ENCODE measurements around the gene SGCG. TPM values are rescaled to one million over a fixed set of nuclear protein-coding genes. Genes with fewer than 3 reads are reported as not detected.
"Not testable (repeated sequence)": the region's sequence is repeated elsewhere in the genome, so short reads cannot be mapped to it uniquely, and the experiment has no call there.

The SGCG gene
- total RNA-seq (not detected), polyA plus RNA-seq (not detected)

- Mint-ChIP-seq H3K36me3 (no peaks in the 10 kb centered on the region), H3K4me3 (no peak within 1 kb of the TSS), H3K27ac (no peak within 1 kb of the TSS), H3K9me3 (peaks cover 0 to 8% (median 0%) of the 10 kb centered on the region in 7 donors), H3K4me1 (no peaks in the 10 kb centered on the region), H3K27me3 (no peaks in the 10 kb centered on the region)
- no peaks in the 10 kb centered on the region for H3K9me3 ChIP-seq (ENCODE audit: control insufficient read depth in 2 of 2, low read length in 2 of 2)
- H3K36me3 ChIP-seq (ENCODE audit: control insufficient read depth, insufficient read depth, low read length) = no peaks in the 10 kb centered on the region
- H3K27me3 ChIP-seq (ENCODE audit: control insufficient read depth, insufficient read depth, low read length) = no peaks in the 10 kb centered on the region
- ATAC-seq (ENCODE audit: low read depth in 2 of 2) = no peak
- no peaks in the 10 kb centered on the region for H3K4me1 ChIP-seq (ENCODE audit: control insufficient read depth, insufficient read depth, low read length, poor library complexity, severe bottlenecking)
- no peak for DNase-seq
- no peak within 1 kb of the TSS for H3K27ac ChIP-seq (ENCODE audit: insufficient read depth, low read length, poor library complexity, severe bottlenecking)
- no peak within 1 kb of the TSS for H3K4me3 ChIP-seq (ENCODE audit: low read depth, low read length)
Observed at GRCh38 chr13:23180711-23181110, at the start of gene SGCG. Gene SGCG, plus strand, starts transcription at chr13:23180979. Its CDS starts 22,716 bp downstream, at chr13:23203695.

DNA sequence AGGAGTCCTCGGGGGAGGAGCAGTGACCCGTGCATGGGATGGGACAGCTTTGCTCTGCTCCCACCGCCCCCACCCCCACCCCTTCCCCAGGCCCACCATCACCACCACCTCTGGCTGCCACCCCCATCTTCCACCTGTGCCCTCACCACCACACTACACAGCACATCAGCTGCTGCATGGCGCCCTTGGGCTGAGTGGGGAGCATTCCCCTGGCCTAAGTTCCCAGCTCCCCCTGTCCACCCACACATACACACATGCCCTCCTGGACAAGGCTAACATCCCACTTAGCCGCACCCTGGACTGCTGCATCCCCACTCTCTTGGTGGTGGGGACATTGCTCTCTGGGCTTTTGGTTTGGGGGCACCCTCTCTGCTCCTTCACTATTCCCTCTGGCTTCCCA, 46.2 kb upstream of the SGCG start:
- Histone ChIP-seq H3K36me3 (ENCODE audit: control insufficient read depth, insufficient read depth, low read length) (no peaks in the 10 kb centered on the region), H3K27me3 (ENCODE audit: control insufficient read depth, insufficient read depth, low read length) (no peaks in the 10 kb centered on the region), H3K27ac (ENCODE audit: insufficient read depth, low read length, poor library complexity, severe bottlenecking) (no peak overlapping the region), H3K4me1 (ENCODE audit: control insufficient read depth, insufficient read depth, low read length, poor library complexity, severe bottlenecking) (no peaks in the 10 kb centered on the region), H3K4me3 (ENCODE audit: low read depth, low read length) (no peak overlapping the region), H3K9me3 (ENCODE audit: control insufficient read depth in 2 of 2, low read length in 2 of 2) (no peaks in the 10 kb centered on the region)
- ATAC-seq (ENCODE audit: low read depth in 2 of 2) (no peak), DNase-seq (no peak)
- Mint-ChIP-seq H3K4me1 (no peaks in the 10 kb centered on the region), H3K36me3 (no peaks in the 10 kb centered on the region), H3K4me3 (no peak overlapping the region), H3K9me3 (no peaks in the 10 kb centered on the region), H3K27me3 (no peaks in the 10 kb centered on the region), H3K27ac (no peak overlapping the region)

DNA sequence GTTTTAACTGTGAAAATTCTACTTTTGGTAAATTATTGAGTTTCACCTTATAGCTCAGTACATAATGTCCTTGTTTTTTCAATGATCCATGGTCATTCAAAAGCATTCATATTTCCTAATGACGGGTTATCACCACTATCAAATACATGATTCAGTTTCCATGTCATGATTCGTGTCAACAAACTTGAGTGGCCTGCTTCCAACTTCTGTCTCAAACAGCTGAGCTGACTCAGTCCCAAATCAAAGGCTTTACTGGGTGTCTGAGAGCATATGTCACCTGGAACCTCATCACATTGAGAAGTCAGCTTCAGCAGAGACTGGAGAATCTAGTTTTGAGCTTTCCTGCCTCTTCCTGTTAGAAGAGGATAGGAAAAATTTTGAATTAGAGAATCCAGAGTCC, 40.3 kb upstream of the SGCG start:
- H3K27me3 ChIP-seq (ENCODE audit: control insufficient read depth, insufficient read depth, low read length) = no peaks in the 10 kb centered on the region
- H3K27ac ChIP-seq (ENCODE audit: insufficient read depth, low read length, poor library complexity, severe bottlenecking) = no peak overlapping the region
- H3K36me3 Mint-ChIP-seq = no peaks in the 10 kb centered on the region
- no peaks in the 10 kb centered on the region for H3K4me1 ChIP-seq (ENCODE audit: control insufficient read depth, insufficient read depth, low read length, poor library complexity, severe bottlenecking)
- no peak overlapping the region for H3K4me3 ChIP-seq (ENCODE audit: low read depth, low read length)
- ATAC-seq (ENCODE audit: low read depth in 2 of 2) (no peak), DNase-seq (no peak)
- H3K36me3 ChIP-seq (ENCODE audit: control insufficient read depth, insufficient read depth, low read length) = no peaks in the 10 kb centered on the region
- no peaks in the 10 kb centered on the region for H3K9me3 Mint-ChIP-seq
- no peak overlapping the region for H3K4me3 Mint-ChIP-seq
- no peaks in the 10 kb centered on the region for H3K9me3 ChIP-seq (ENCODE audit: control insufficient read depth in 2 of 2, low read length in 2 of 2)
- H3K27ac Mint-ChIP-seq = no peak overlapping the region
- no peaks in the 10 kb centered on the region for H3K27me3 Mint-ChIP-seq
- H3K4me1 Mint-ChIP-seq = no peaks in the 10 kb centered on the region

GRCh38 chr13:23141964-23142363, 38.8 kb upstream of the SGCG start:
- Mint-ChIP-seq H3K9me3 (no peaks in the 10 kb centered on the region), H3K27me3 (no peaks in the 10 kb centered on the region), H3K36me3 (no peaks in the 10 kb centered on the region), H3K27ac (no peak overlapping the region), H3K4me3 (no peak overlapping the region), H3K4me1 (no peaks in the 10 kb centered on the region)
- DNase-seq (no peak), ATAC-seq (ENCODE audit: low read depth in 2 of 2) (no peak)
- Histone ChIP-seq H3K4me3 (ENCODE audit: low read depth, low read length) (no peak overlapping the region), H3K4me1 (ENCODE audit: control insufficient read depth, insufficient read depth, low read length, poor library complexity, severe bottlenecking) (no peaks in the 10 kb centered on the region), H3K36me3 (ENCODE audit: control insufficient read depth, insufficient read depth, low read length) (no peaks in the 10 kb centered on the region), H3K27ac (ENCODE audit: insufficient read depth, low read length, poor library complexity, severe bottlenecking) (no peak overlapping the region), H3K9me3 (ENCODE audit: control insufficient read depth in 2 of 2, low read length in 2 of 2) (no peaks in the 10 kb centered on the region), H3K27me3 (ENCODE audit: control insufficient read depth, insufficient read depth, low read length) (no peaks in the 10 kb centered on the region)

GRCh38 chr13:23142607-23143006, 38.2 kb upstream of the SGCG start:
- not testable (repeated sequence) for DNase-seq; H3K4me3 ChIP-seq (ENCODE audit: low read depth, low read length); H3K36me3 ChIP-seq (ENCODE audit: control insufficient read depth, insufficient read depth, low read length); H3K9me3 Mint-ChIP-seq; H3K27me3 Mint-ChIP-seq; H3K27ac ChIP-seq (ENCODE audit: insufficient read depth, low read length, poor library complexity, severe bottlenecking); H3K36me3 Mint-ChIP-seq; H3K27me3 ChIP-seq (ENCODE audit: control insufficient read depth, insufficient read depth, low read length); H3K9me3 ChIP-seq (ENCODE audit: control insufficient read depth in 2 of 2, low read length in 2 of 2); H3K27ac Mint-ChIP-seq; H3K4me3 Mint-ChIP-seq; H3K4me1 ChIP-seq (ENCODE audit: control insufficient read depth, insufficient read depth, low read length, poor library complexity, severe bottlenecking); ATAC-seq (ENCODE audit: low read depth in 2 of 2); H3K4me1 Mint-ChIP-seq

GRCh38 chr13:23144431-23144830, 36.3 kb upstream of the SGCG start:
- Histone ChIP-seq H3K4me1 (ENCODE audit: control insufficient read depth, insufficient read depth, low read length, poor library complexity, severe bottlenecking) (no peaks in the 10 kb centered on the region), H3K9me3 (ENCODE audit: control insufficient read depth in 2 of 2, low read length in 2 of 2) (no peaks in the 10 kb centered on the region), H3K36me3 (ENCODE audit: control insufficient read depth, insufficient read depth, low read length) (no peaks in the 10 kb centered on the region), H3K27me3 (ENCODE audit: control insufficient read depth, insufficient read depth, low read length) (no peaks in the 10 kb centered on the region), H3K27ac (ENCODE audit: insufficient read depth, low read length, poor library complexity, severe bottlenecking) (no peak overlapping the region), H3K4me3 (ENCODE audit: low read depth, low read length) (no peak overlapping the region)
- no peak overlapping the region for H3K4me3 Mint-ChIP-seq
- no peaks in the 10 kb centered on the region for H3K27me3 Mint-ChIP-seq
- H3K27ac Mint-ChIP-seq = no peak overlapping the region
- no peaks in the 10 kb centered on the region for H3K4me1 Mint-ChIP-seq
- DNase-seq = no peak
- H3K36me3 Mint-ChIP-seq = no peaks in the 10 kb centered on the region
- H3K9me3 Mint-ChIP-seq = no peaks in the 10 kb centered on the region
- no peak for ATAC-seq (ENCODE audit: low read depth in 2 of 2)

GRCh38 chr13:23146006-23146405, 34.8 kb upstream of the SGCG start:
- H3K27ac ChIP-seq (ENCODE audit: insufficient read depth, low read length, poor library complexity, severe bottlenecking) = no peak overlapping the region
- H3K4me3 ChIP-seq (ENCODE audit: low read depth, low read length) = no peak overlapping the region
- DNase-seq (no peak), ATAC-seq (ENCODE audit: low read depth in 2 of 2) (no peak)
- no peaks in the 10 kb centered on the region for H3K27me3 ChIP-seq (ENCODE audit: control insufficient read depth, insufficient read depth, low read length)
- Mint-ChIP-seq H3K27ac (no peak overlapping the region), H3K36me3 (no peaks in the 10 kb centered on the region), H3K4me3 (no peak overlapping the region), H3K27me3 (peaks cover 4% of the 10 kb centered on the region), H3K4me1 (no peaks in the 10 kb centered on the region), H3K9me3 (no peaks in the 10 kb centered on the region)
- H3K4me1 ChIP-seq (ENCODE audit: control insufficient read depth, insufficient read depth, low read length, poor library complexity, severe bottlenecking) = no peaks in the 10 kb centered on the region
- no peaks in the 10 kb centered on the region for H3K36me3 ChIP-seq (ENCODE audit: control insufficient read depth, insufficient read depth, low read length)
- H3K9me3 ChIP-seq (ENCODE audit: control insufficient read depth in 2 of 2, low read length in 2 of 2) = no peaks in the 10 kb centered on the region

GRCh38 chr13:23146811-23147625, 33.8 kb upstream of the SGCG start:
- Histone ChIP-seq H3K27ac (ENCODE audit: insufficient read depth, low read length, poor library complexity, severe bottlenecking) (no peak overlapping the region), H3K4me3 (ENCODE audit: low read depth, low read length) (no peak overlapping the region), H3K36me3 (ENCODE audit: control insufficient read depth, insufficient read depth, low read length) (no peaks in the 10 kb centered on the region), H3K9me3 (ENCODE audit: control insufficient read depth in 2 of 2, low read length in 2 of 2) (no peaks in the 10 kb centered on the region), H3K27me3 (ENCODE audit: control insufficient read depth, insufficient read depth, low read length) (no peaks in the 10 kb centered on the region), H3K4me1 (ENCODE audit: control insufficient read depth, insufficient read depth, low read length, poor library complexity, severe bottlenecking) (no peaks in the 10 kb centered on the region)
- no peak for ATAC-seq (ENCODE audit: low read depth in 2 of 2)
- H3K4me3 Mint-ChIP-seq = no peak overlapping the region
- H3K9me3 Mint-ChIP-seq = no peaks in the 10 kb centered on the region
- H3K4me1 Mint-ChIP-seq = no peaks in the 10 kb centered on the region
- H3K27ac Mint-ChIP-seq = no peak overlapping the region
- no peaks in the 10 kb centered on the region for H3K36me3 Mint-ChIP-seq
- no peak for DNase-seq
- H3K27me3 Mint-ChIP-seq = peaks cover 4% of the 10 kb centered on the region

All from CD4-positive, CD25-positive, alpha-beta regulatory T cell (primary cell).